Heart left ventricle (tissue), 13 donors: ENCODE measurements around the gene GBX2.

ENCODE experiments used
- POLR2A ChIP-seq, 2 donors: fragments of 450-650 bp; IDR thresholded peaks; one replicate each; pipeline ENCODE4 v1.6.1; 2017; ENCODE audit warnings: antibody characterized with exemption in 2 of 2, mild to moderate bottlenecking in 2 of 2, moderate library complexity in 2 of 2
- TF ChIP-seq, protein P1 (sequence below), 12 donors: fragments of 200-600 bp; sonication (generic) in 4 of 12; IDR thresholded peaks; one replicate each; pipeline versions ENCODE4 v1.5.0 to v1.8.0; 2018 to 2022; ENCODE audit warnings: antibody characterized with exemption in 12 of 12, mild to moderate bottlenecking in 5 of 12
- donor health status: ischemic (EF 13 %, LVEDD 7.1; RV severe dilation, severe dysfunction).
- donor health status: DM: no; HTN: yes; CAD: no.
- donor health status: DM: no; HTN: no; CAD: no.
- donor health status: ischemic (EF 25% LVEDD 6.9; RV normal size, moderate dysfunction).
- donor health status: ischemic (EF 25% LVEDD 5.7; RV mildly dilated, moderate dysfunction).
- donor health status: ischemic (EF 35%, LVEDD 5.7; RV mildly dilated, moderate dysfunction).
- donor health status: nonischemic (EF 11% LVEDD 7.7; RV severe dilation, severe dysfunction).
- donor health status: DM: yes; HTN: yes; CAD: no.
- donor health status: PGD.
- donor health status: ischemic (EF 29% LVEDD 5.4; RV normal size, mild dysfunction).
- donor health status: nonischemic (EF 23%, LVEDD 6.1; RV moderate dilation, normal function).

- TF ChIP-seq, protein P1, sequence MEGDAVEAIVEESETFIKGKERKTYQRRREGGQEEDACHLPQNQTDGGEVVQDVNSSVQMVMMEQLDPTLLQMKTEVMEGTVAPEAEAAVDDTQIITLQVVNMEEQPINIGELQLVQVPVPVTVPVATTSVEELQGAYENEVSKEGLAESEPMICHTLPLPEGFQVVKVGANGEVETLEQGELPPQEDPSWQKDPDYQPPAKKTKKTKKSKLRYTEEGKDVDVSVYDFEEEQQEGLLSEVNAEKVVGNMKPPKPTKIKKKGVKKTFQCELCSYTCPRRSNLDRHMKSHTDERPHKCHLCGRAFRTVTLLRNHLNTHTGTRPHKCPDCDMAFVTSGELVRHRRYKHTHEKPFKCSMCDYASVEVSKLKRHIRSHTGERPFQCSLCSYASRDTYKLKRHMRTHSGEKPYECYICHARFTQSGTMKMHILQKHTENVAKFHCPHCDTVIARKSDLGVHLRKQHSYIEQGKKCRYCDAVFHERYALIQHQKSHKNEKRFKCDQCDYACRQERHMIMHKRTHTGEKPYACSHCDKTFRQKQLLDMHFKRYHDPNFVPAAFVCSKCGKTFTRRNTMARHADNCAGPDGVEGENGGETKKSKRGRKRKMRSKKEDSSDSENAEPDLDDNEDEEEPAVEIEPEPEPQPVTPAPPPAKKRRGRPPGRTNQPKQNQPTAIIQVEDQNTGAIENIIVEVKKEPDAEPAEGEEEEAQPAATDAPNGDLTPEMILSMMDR (IDR thresholded peaks at IDR 0.05), result no peak
- TF ChIP-seq POLR2A (IDR thresholded peaks at IDR 0.05), result no peak
Measured at GRCh38 chr2:236208019-236208926, 40.1 kb upstream of the GBX2 start.
